Astrocyte (in vitro differentiated cells and primary cell): ENCODE measurements around the gene ACER1.

Experiments
- EZH2 ChIP-seq: IDR thresholded peaks from 2 replicates; pipeline ENCODE4 v1.6.1; 2012; ENCODE audit warnings: mild to moderate bottlenecking, low read length, inconsistent platforms; ENCODE audit not compliant: insufficient read depth
- TF ChIP-seq, protein P1 (sequence below): IDR thresholded peaks from 2 replicates; pipeline ENCODE4 v1.5.1; 2011; ENCODE audit warnings: low read depth, mild to moderate bottlenecking, inconsistent platforms, low read length, moderate library complexity; ENCODE audit not compliant: insufficient read depth

DNA sequence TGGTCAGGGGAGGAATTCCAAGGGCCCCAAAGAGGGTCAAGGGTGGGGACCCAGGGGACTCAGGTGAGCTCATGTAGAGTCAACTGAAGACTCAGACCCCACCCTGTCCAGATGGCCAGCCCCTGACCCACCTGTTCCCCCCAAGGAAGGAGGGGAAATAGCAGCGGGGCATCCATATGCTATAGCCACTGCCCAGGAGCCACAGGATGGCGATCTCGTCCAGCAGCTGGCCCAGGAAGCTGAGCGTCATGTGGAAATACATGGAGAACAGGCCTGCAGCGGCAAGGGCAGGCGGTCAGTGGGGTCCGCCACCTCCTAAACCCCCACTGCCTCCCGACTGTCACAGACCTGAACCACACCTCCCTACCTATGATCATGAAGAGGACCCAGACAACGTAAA lies 21.4 kb downstream of the ACER1 start:
- TF ChIP-seq, protein P1, sequence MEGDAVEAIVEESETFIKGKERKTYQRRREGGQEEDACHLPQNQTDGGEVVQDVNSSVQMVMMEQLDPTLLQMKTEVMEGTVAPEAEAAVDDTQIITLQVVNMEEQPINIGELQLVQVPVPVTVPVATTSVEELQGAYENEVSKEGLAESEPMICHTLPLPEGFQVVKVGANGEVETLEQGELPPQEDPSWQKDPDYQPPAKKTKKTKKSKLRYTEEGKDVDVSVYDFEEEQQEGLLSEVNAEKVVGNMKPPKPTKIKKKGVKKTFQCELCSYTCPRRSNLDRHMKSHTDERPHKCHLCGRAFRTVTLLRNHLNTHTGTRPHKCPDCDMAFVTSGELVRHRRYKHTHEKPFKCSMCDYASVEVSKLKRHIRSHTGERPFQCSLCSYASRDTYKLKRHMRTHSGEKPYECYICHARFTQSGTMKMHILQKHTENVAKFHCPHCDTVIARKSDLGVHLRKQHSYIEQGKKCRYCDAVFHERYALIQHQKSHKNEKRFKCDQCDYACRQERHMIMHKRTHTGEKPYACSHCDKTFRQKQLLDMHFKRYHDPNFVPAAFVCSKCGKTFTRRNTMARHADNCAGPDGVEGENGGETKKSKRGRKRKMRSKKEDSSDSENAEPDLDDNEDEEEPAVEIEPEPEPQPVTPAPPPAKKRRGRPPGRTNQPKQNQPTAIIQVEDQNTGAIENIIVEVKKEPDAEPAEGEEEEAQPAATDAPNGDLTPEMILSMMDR = no peak
- no peak for TF ChIP-seq EZH2
